22Rv1 (cell line): Measurements from ENCODE around the gene TMLHE.
"Not testable (repeated sequence)": the region's sequence is repeated elsewhere in the genome, so short reads cannot be mapped to it uniquely, and the experiment has no call there.

ENCODE experiments used
- H3K27ac ChIP-seq: fragments of 450-650 bp; 2 replicates; pipeline ENCODE4 v1.5.1; 2017
- ZFX ChIP-seq: fragments of 450-650 bp; IDR thresholded peaks from 2 replicates; pipeline ENCODE4 v1.6.1; 2017; ENCODE audit warnings: antibody characterized with exemption, borderline replicate concordance

Gene TMLHE

GRCh38 chrX:155457761-155458447, 154.8 kb downstream of the TMLHE start:
- H3K27ac ChIP-seq = not testable (repeated sequence)

GRCh38 chrX:155441097-155441496, 171.7 kb downstream of the TMLHE start:
- TF ChIP-seq ZFX = no peak

More at GRCh38 chrX:155441097-155441496, 171.7 kb downstream of the TMLHE start:
- no peak overlapping the region for H3K27ac ChIP-seq
